Fibroblast of mammary gland (primary cell): ENCODE results near the gene CD300LF.

Source experiments
- DNase-seq: peaks from one replicate; pipeline ENCODE4 v3.0.0-alpha.2; 2010; ENCODE audit warnings: low read depth
- H3K4me3 ChIP-seq: 2 replicates; pipeline ENCODE4 v1.5.1; 2011; ENCODE audit warnings: low read depth, mild to moderate bottlenecking, low read length, moderate library complexity; ENCODE audit not compliant: control insufficient read depth
- TF ChIP-seq, protein P1 (sequence below): conservative IDR thresholded peaks from 2 replicates; pipeline ENCODE4 v1.5.1; 2011; ENCODE audit warnings: low read depth, low read length, inconsistent platforms; ENCODE audit not compliant: control insufficient read depth, insufficient read depth

CD300LF gene

DNA sequence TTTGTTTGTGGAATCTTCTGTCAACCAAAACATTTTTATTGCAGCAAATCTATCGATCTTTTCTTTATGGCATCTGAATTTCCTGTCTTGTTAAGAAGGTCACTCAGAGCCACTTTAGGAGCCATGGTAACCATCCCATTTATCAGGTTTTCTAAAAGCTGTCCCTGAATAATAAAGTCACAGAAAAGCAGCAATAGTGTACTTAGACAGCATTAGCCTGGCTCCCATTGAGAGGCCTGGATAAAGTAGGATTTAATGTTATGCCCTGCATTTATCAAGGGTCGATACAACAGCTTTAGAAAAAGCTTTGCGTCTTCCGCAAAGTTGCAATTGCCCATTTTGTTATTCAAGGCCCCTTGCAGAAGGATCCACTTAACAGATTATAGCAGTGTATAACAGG is 10.1 kb upstream of the CD300LF start:
- H3K4me3 ChIP-seq, result no peak overlapping the region
- DNase-seq, result no peak
- TF ChIP-seq, protein P1, sequence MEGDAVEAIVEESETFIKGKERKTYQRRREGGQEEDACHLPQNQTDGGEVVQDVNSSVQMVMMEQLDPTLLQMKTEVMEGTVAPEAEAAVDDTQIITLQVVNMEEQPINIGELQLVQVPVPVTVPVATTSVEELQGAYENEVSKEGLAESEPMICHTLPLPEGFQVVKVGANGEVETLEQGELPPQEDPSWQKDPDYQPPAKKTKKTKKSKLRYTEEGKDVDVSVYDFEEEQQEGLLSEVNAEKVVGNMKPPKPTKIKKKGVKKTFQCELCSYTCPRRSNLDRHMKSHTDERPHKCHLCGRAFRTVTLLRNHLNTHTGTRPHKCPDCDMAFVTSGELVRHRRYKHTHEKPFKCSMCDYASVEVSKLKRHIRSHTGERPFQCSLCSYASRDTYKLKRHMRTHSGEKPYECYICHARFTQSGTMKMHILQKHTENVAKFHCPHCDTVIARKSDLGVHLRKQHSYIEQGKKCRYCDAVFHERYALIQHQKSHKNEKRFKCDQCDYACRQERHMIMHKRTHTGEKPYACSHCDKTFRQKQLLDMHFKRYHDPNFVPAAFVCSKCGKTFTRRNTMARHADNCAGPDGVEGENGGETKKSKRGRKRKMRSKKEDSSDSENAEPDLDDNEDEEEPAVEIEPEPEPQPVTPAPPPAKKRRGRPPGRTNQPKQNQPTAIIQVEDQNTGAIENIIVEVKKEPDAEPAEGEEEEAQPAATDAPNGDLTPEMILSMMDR, result no peak

DNA sequence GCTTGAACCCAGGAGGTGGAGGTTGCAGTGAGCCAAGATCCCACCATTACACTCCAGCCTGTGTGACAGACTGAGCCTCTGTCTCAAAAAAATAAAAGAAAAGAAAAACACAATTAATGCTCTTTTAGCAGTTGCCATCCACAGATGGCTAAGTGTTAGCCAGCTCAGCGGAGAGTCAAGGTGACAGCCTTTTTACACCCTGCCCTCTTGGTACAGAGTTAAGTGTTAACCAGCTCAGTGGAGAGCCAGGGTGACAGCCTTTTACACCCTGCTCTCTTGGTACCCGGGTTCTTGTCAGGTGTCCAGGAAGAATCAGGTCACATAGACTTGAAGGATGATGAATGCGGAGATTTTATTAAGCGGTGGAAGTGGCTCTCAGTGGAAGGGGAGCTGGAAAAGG is 7.8 kb upstream of the CD300LF start:
- TF ChIP-seq, protein P1, result no peak
- H3K4me3 ChIP-seq, result no peak overlapping the region

DNA sequence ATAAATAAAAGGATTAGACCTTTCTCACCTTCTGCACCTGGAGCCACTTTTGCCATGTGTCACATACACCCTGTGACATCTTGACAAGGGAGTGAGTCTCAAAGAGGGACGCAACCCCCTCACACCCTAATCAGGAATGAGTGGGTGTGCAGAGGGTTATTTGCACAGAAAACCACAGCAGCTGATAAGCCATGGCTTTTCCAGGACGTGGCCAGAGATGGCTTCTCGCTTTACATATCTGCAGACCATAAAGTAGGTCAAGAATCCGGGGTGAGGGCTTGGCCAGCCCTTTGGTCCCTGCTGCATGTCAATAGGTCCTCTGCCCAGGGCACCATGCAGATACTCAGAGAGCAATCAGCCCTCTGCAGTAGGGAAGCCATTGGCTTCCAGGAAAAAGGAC is 2.4 kb upstream of the CD300LF start:
- TF ChIP-seq, protein P1, result no peak
- DNase-seq, result no peak
- H3K4me3 ChIP-seq, result no peak overlapping the region

More for the DNA sequence above, 7.8 kb upstream of the CD300LF start:
- DNase-seq, result no peak

DNA sequence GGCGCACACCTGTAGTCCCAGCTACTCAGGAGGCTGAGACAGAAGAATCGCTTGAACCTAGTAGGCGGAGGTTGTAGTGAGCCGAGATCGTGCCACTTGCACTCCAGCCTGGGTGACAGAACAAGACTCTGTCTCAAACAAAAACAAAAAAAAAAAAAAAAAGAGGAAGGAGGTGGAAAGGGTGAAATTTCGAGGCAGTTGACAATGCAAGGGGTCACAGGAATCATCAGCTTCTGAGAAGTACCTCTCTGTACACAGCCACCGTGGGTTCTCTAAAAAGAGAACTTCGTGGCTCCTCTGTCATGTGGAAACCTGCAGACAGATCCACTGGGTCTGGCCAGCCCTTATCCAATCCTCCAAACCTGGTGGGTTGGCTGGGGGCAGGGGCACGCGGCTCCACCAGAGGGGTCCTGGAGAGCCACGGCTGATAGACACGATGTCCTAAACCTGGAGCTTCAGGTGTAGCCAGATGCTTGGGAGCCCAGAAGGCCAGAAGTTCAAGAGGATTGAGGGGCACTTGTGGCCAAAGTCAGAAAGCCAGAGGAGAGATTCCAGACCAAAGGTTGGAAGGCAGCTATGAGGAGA is 540 bp upstream of the CD300LF start:
- TF ChIP-seq, protein P1, result no peak
- H3K4me3 ChIP-seq, result no peak overlapping the region
- no peak for DNase-seq

DNA sequence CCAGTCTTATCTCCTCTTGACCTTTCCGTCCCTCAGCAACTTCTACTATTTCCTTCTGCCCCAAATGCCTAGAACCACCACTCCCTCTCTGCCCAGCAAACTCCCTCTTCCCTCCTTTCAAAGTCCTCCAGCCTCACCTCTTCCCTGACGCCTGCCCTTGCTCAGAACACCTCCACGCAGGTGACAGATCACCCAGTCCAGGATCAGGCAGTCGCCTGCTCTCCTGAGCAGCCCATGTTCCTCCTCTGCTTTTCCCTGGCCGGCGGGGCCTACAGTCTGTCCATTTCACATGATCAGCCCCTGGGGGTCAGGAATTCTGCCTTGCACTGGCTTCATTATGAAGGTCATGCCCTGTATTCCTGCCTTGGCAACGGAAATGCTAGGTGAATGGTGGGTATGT is 422 bp downstream of the CD300LF start:
- TF ChIP-seq, protein P1, result no peak
- no peak overlapping the region for H3K4me3 ChIP-seq
- DNase-seq, result no peak

DNA sequence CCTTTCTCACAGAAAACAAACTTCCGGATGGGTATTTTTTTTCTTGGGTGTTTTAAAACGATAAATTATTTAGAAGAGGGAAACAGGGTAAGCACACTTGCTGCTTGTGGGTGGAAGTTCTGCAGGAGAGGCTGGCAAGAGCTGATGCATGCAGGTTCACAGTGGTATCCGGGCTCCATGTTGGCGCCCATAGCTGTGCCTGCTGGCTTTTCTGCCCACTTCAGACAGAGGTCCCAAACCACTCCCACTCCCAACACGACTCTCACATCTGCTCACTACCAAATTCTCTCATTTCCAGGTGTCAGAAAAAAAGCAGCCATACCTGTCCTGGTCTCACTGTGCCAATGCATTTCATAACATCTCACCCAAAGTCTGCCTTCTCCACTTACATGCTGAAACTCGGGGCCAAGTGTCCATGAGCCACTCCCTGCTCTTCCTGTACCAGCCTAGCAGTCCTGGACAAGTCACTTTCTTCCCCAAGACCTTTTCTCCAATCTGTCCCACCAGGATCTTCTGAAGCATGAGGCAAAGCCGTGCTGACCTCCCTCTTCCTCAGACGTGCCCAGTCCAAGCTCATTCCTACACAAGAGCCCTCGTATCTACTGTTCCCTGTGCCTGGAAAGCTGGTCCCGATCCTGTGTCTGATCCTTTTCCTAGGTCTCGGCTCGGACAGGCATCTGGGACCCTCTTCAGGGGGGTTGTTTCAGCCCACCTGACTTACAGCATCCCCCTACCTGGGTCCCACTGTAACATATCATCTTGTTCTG is 1.5 kb downstream of the CD300LF start:
- no peak overlapping the region for H3K4me3 ChIP-seq
- no peak for DNase-seq
- TF ChIP-seq, protein P1, result no peak
